HG03060 (cell line): ENCODE measurements around the gene EIF5B.
"Not testable (repeated sequence)": the region's sequence is repeated elsewhere in the genome, so short reads cannot be mapped to it uniquely, and the experiment has no call there.

Source experiments
- ATAC-seq: cut with Tn5 transposase; IDR thresholded peaks from one replicate; pipeline ENCODE4 v1.9.1; 2021; ENCODE audit warnings: low read depth, moderate number of reproducible peaks; ENCODE audit not compliant: unreplicated experiment

EIF5B gene

GRCh38 chr2:99368854-99369253 lies 31.7 kb downstream of the EIF5B start:
- ATAC-seq, result not testable (repeated sequence)

DNA sequence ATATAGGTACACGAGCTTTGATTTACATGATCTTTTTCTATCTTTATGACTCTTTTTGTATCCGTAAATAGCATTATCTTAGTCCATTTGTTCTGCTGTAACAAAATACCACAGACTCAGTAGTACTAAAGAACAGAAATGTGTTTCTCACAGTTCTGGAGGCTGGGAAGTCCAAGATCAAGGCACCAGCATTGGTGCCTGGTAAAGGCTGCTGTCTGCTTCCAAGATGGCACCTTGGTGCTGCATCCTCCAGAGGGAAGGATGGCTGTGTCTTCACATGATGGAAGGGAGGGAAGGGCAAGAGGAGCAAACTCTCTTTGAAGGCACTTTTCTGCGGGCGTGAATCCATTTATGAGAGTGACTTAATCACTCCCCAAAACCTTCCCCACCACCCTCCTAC lies 36.0 kb downstream of the EIF5B start:
- no peak for ATAC-seq

DNA sequence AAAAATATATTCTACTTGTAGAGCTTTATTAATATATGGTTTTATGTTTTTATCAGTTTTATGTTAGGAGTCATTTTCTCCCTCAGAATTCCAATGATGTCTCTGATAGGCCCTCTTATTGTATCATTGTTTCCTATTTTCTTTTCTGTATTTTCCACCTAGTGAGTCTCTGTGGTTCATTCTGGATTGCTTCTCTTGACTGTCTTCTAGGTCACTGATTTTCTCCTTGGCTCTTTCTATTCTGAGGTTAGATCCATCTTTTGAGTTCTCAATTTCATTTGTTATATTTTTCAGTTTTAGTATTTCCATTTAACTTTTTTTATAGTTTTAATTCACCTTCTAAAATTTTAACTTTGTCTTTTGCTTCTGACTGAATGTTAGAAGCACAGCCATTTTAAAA lies 37.6 kb downstream of the EIF5B start:
- no peak for ATAC-seq

GRCh38 chr2:99376254-99376864 lies 39.2 kb downstream of the EIF5B start:
- no peak for ATAC-seq

DNA sequence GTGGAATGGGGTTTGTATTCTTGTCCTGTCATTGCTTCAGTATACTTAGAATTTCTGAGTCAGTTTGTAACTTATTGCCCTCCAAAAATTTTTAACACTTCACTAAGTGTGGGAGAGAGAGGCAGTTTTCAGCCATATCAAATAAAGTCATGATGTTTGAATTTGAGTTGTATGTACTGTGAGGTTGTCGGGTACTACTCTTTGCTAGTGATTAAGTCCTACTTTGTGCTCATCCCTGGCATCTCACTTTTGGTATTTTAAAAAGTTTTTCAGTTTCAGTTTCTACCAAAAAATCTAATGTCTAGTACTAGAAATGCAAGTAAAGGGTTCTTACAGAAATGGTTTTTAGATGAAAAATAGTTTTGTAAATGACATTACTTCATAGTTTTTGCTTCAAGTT lies 40.7 kb downstream of the EIF5B start:
- no peak for ATAC-seq

DNA sequence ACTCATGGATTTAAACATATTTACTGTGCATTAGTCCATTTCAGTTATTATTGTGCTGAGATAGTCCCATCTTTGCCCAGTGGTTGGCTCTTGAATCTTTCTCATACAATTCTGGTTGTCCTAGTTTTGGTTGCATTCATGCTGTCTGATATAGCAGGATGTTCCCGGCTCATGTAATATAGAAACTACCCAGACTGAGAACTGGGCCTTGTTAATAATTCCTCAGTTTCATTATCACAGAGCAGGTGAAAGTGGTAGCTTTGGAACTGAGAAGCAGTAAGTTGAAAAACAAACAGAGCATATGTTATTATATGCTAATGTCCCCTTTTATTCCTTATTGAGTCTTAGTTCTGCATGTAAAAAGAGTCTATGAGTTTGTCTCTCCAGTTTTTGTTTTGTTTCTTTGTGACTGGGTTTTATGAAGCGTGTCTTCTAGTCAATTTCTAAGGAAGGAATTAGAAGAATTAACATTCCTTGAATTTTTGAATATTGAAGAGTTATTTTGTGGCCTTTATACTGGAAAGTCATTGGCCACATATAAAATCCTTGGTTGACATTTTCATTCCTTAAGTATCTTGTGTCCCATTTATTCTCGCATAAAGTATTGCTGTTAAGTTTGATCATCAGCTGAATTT lies 43.3 kb downstream of the EIF5B start:
- ATAC-seq, result no peak

DNA sequence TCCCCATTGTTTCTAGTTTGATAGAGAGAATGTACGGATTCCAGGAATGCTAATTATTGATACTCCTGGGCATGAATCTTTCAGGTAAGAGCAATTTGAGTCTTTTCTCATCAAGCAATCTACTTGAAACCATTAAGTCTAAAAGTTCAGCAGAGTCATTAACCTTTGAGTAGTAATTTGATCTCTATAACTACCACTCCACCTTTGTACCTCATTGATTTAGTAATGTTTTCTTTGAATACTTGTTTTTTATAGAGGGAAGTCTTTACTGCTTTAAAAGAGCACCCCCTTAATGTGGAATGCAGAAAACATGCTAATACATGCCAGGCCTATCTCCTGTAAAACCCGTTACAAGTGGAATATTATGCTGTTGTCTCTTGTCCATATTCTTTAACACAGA lies 45.0 kb downstream of the EIF5B start:
- ATAC-seq, result no peak

GRCh38 chr2:99386011-99386410 lies 48.8 kb downstream of the EIF5B start:
- no peak for ATAC-seq

GRCh38 chr2:99388892-99389291 lies 51.7 kb downstream of the EIF5B start:
- ATAC-seq, result no peak

DNA sequence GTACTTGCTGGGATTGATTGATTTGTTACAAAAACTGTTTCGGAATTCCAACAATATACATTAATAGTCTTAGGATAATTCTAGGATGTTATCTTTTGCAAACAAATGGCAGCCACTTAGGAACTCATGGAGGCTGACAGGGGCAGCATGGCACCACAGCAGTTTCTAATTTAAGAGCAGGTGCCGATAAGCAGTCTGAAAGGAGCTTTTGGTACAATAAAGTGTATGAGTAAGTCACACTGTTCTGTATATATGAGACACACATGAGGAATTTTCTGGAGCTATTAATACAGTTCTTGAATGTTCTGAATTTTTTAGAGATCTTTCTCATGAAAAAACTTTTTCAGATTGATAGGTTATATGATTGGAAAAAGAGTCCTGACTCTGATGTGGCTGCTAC lies 52.2 kb downstream of the EIF5B start:
- no peak for ATAC-seq

- ATAC-seq, result no peak
Observed at GRCh38 chr2:99389946-99390345, 52.8 kb downstream of the EIF5B start.

- no peak for ATAC-seq
Observed at GRCh38 chr2:99395589-99396130, 58.5 kb downstream of the EIF5B start.

DNA sequence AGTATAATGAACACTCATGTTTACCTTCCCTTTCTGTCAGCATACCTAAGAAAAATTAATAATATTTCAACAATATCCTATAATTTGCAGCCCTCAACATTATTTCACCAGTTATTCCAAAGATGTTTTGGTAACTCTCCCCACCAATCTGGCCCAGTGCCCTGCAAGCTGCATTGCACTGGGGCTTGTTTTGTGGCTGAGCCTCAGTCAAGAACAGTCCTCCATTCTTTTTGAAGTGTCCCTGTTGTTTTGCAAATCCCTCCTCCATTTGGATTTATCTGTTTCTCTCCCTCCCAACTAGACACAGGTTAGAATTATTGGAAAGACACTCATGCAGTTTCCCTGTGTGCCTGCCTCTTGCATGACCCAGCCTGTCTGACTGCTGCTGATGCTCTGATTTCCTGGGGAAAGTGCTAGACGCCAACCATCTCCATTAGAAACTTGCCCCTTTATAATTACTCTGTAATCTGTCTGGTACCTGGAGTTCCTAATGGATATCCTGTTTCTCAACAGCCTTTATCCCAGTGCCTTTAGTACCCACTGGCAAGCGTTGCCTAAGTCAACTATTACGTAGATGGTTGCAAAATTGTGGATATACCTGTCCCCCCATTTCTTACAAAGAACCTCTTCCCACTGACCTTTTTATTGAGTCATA lies 60.2 kb downstream of the EIF5B start:
- ATAC-seq, result no peak

DNA sequence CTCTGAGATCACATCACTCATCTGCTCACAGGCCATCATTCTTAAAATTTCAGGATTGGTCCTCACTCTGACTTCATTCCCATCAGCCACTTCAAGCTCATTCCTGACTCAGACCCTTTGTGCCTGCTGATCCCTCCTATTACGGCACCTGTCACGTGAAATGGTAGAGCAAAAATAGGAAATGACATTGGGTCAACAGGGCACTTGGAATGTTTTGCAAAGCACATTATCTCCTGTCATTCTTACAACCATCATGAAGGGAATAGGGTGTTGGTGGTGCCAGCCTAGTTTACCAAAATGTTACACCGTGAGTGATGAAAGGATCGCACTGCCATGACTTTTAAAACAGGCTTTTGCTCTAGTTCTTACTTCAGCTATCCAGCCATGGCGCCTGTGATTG lies 61.1 kb downstream of the EIF5B start:
- no peak for ATAC-seq

DNA sequence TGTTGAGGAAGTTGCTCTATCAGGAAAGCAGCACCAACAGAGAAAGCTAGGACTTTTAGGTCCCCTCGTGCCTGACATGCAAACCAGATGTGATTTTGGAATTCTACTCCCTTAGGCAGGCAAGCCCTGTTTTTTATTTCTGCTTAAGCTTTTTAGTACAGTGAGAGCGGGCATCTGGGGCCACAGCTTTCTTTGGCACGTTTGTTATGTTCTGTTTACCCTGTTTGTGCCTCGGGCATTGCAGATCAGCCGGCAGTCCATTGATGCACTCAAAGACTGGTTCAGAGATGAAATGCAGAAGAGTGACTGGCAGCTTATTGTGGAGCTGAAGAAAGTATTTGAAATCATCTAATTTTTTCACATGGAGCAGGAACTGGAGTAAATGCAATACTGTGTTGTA lies 61.9 kb downstream of the EIF5B start:
- ATAC-seq, result no peak

DNA sequence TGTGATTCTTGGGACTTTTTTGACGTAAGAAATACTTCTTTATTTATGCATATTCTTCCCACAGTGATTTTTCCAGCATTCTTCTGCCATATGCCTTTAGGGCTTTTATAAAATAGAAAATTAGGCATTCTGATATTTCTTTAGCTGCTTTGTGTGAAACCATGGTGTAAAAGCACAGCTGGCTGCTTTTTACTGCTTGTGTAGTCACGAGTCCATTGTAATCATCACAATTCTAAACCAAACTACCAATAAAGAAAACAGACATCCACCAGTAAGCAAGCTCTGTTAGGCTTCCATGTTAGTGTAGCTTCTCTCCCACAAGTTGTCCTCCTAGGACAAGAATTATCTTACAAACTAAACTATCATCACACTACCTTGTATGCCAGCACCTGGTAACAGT lies 62.6 kb downstream of the EIF5B start:
- no peak for ATAC-seq

- ATAC-seq, result no peak
Observed at GRCh38 chr2:99401841-99402240, 64.7 kb downstream of the EIF5B start.

DNA sequence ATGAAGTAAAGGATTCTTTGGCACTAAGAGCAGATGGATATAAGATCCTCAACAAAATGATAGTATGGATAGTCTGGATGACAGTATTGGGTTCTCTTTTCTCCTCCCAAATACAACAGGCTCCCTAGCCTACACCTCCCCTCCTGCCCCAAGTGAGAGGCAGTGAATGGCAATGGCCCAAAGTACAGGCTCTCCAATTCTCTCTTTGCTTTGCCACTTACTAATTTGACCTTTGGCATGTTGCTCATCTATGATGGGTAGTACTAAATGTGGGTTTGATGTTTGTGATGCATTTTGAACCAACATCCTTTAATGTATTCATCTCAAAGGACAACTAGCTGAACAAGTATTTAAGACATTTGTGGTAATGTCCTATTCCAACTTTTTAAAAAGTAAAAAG lies 65.9 kb downstream of the EIF5B start:
- ATAC-seq, result no peak

DNA sequence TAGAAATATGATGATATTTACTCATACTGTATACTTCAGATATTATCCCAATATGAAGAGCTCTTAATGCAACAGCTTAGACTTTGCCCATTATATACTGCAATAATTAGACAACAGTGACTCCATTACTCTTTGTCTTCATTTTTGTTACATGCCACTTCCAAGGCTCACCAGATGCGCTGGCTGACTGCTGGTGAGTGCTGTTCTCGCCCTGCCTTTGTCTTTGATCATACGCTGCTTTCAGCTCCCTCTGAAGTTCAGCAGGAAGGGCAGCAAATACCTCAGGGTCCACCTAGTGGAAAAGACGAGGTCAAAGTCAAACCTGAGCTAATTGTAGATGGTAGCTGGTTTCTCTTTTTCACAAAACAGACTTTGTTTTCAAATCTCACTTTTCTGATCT lies 66.3 kb downstream of the EIF5B start:
- no peak for ATAC-seq

DNA sequence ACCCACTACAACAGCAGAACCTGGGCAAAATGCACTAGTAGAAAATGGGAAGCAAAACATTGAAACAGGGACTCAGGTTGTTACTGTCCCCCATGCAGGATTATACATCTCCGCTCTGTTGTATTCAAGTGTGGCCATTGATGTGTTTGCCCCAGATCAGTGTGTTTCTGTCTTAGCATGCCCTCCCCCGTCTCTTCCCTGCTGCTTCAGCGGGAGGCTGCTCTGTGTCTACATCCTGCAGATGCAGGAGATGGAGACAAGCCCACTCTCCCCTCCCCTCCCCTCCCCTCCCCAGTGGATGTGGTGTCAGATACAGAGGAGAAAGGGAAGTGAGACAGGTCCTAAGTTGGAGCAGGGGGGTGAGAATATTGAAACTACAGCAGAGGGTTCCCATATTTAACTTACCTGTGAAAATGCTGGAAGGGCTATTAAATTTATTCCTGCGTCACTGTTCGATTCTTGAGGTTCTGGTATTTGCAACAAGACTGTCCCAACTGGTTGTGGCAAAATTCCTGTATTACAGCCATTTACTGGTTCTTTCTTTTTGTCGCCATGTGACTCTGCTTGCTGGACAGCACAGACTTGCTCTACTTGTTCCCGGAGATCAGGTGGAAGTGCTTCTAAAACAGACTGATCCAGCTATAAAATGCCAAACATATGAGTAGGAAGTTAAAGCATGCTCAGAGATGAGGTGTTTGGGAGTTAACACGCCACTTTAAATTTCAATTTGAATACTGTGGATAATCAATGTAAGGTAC lies 67.0 kb downstream of the EIF5B start:
- no peak for ATAC-seq
